Immature natural killer cell (primary cell): ENCODE measurements around the gene HELB. TPM values are rescaled to one million over a fixed set of nuclear protein-coding genes. Genes with fewer than 3 reads are reported as not detected.
"Not testable (repeated sequence)": the region's sequence is repeated elsewhere in the genome, so short reads cannot be mapped to it uniquely, and the experiment has no call there.

ENCODE experiments used
- DNase-seq, 3 donors: peaks; one replicate each; pipeline ENCODE4 v3.0.0; 2022; ENCODE audit warnings: mixed read lengths in 1 of 3
- H3K27ac Mint-ChIP-seq, 6 donors: one replicate each; pipeline ENCODE4 v1.8.0; 2020; ENCODE audit warnings: mixed read lengths in 6 of 6, mild to moderate bottlenecking in 5 of 6, inconsistent platforms in 4 of 6, moderate library complexity in 3 of 6
- H3K27me3 Mint-ChIP-seq, 3 donors: one replicate each; pipeline ENCODE4 v1.8.0; 2020 to 2021; ENCODE audit warnings: low read depth in 3 of 3, mild to moderate bottlenecking in 3 of 3, mixed read lengths in 3 of 3, moderate library complexity in 3 of 3, inconsistent platforms in 1 of 3
- H3K36me3 Mint-ChIP-seq, 3 donors: one replicate each; pipeline ENCODE4 v1.8.0; 2020; ENCODE audit warnings: mixed read lengths in 3 of 3, inconsistent platforms in 2 of 3, mild to moderate bottlenecking in 2 of 3
- H3K4me1 Mint-ChIP-seq, 2 donors: one replicate each; pipeline ENCODE4 v1.8.0; 2020; ENCODE audit warnings: inconsistent platforms in 2 of 2, mild to moderate bottlenecking in 2 of 2, mixed read lengths in 2 of 2, moderate library complexity in 1 of 2
- H3K4me3 Mint-ChIP-seq, 5 donors: one replicate each; pipeline ENCODE4 v1.8.0; 2020; ENCODE audit warnings: mild to moderate bottlenecking in 5 of 5, mixed read lengths in 5 of 5, inconsistent platforms in 3 of 5, moderate library complexity in 3 of 5
- H3K9me3 Mint-ChIP-seq, 6 donors: one replicate each; pipeline ENCODE4 v1.8.0; 2020; ENCODE audit warnings: mild to moderate bottlenecking in 6 of 6, mixed read lengths in 6 of 6, inconsistent platforms in 4 of 6, moderate library complexity in 3 of 6
- polyA plus RNA-seq, 3 donors: library from polyadenylated mRNA; unstranded; fragments of 300-500 nt; fragmentation: Illumina TruSeq; gene quantifications; one replicate each; pipeline ENCODE4 v1.2.3, GENCODE V29; 2021

The HELB gene
- polyA plus RNA-seq, 3 donors from 2014 or later = 8.3 to 13.7 (median 10.5) TPM

- DNase-seq = no peak
- Mint-ChIP-seq H3K27ac (no peak overlapping the region), H3K27me3 (peaks cover 0 to 5% (median 4%) of the 10 kb centered on the region in 3 donors), H3K4me3 (no peak overlapping the region), H3K4me1 (peaks cover 16 to 27% of the 10 kb centered on the region in 2 donors), H3K36me3 (no peaks in the 10 kb centered on the region), H3K9me3 (no peaks in the 10 kb centered on the region)
Measured at GRCh38 chr12:66282244-66282643, 20.0 kb upstream of the HELB start.

- Mint-ChIP-seq H3K4me3 (peak overlapping the region in 2 of 5 donors; percentile 3 to 12), H3K4me1 (peaks cover 53 to 58% of the 10 kb centered on the region in 2 donors), H3K36me3 (no peaks in the 10 kb centered on the region), H3K27me3 (peaks cover 0 to 3% (median 3%) of the 10 kb centered on the region in 3 donors), H3K27ac (peak overlapping the region in 5 of 6 donors; percentile 3 to 65 (median 20)), H3K9me3 (no peaks in the 10 kb centered on the region)
- no peak for DNase-seq
Measured at GRCh38 chr12:66287275-66287674, 15.0 kb upstream of the HELB start.

DNA sequence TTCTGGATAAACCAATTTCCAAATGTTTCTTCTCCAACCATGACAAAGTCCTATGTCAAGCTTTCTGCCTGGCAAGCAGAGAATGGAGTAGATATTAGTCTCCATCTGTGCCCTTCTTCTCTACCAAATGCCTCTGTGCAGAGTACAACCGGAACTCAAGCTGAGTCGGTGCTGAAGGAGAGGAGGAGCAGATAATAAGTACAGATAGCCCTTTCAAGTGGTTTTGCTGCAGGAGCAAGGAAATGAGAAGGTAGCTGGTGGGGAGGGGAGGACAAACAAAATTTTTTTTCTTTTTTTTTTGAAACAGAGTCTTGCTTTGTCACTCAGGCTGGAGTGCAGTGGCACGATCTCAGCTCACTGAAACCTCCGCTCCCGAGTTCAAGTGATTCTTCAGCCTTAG, 14.2 kb upstream of the HELB start:
- peaks cover 53 to 58% of the 10 kb centered on the region in 2 donors for H3K4me1 Mint-ChIP-seq
- H3K4me3 Mint-ChIP-seq = peak overlapping the region; percentile 40 to 77 (median 62)
- peak; percentile 44 to 53 (median 48) for DNase-seq

GRCh38 chr12:66289485-66289884, 12.8 kb upstream of the HELB start:
- peaks cover 53 to 58% of the 10 kb centered on the region in 2 donors for H3K4me1 Mint-ChIP-seq

More for the DNA sequence above, 14.2 kb upstream of the HELB start:
- H3K36me3 Mint-ChIP-seq = no peaks in the 10 kb centered on the region
- H3K9me3 Mint-ChIP-seq = no peaks in the 10 kb centered on the region
- H3K27me3 Mint-ChIP-seq = peaks cover 0 to 3% (median 1%) of the 10 kb centered on the region in 3 donors
- peak overlapping the region in 5 of 6 donors; percentile 2 to 79 (median 58) for H3K27ac Mint-ChIP-seq

DNA sequence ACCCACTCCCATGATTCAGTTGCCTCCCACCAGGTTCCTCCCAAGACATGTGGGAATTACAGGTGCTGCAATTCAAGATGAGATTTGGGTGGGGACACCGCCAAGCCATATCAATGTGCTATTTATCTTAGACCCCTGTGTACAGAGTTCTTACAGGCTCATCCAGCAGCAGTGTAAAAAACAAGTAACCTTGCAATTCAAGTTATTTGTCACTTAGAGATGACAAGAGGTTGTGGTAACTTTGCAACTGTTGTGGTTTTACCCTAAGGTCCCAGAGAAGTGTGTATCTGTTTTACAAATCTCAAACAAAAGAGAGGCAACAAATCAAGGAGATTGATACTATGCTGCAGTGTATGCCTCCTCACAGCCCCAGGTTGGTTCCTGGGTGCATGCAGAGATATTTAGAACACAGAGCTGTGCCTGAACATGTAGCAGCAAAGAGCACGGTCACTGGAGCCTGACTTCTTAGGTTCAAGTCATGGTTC, 11.5 kb upstream of the HELB start:
- Mint-ChIP-seq H3K27me3 (peaks cover 0 to 4% (median 3%) of the 10 kb centered on the region in 3 donors), H3K36me3 (no peaks in the 10 kb centered on the region), H3K27ac (peak overlapping the region in 4 of 6 donors; percentile 37 to 81 (median 53)), H3K4me3 (peak overlapping the region; percentile 34 to 60 (median 55)), H3K9me3 (no peaks in the 10 kb centered on the region), H3K4me1 (peaks cover 53 to 58% of the 10 kb centered on the region in 2 donors)
- DNase-seq = peak in 1 of 3 donors; percentile 19

More at GRCh38 chr12:66289485-66289884, 12.8 kb upstream of the HELB start:
- H3K27me3 Mint-ChIP-seq = peaks cover 0 to 4% (median 3%) of the 10 kb centered on the region in 3 donors
- H3K27ac Mint-ChIP-seq = no peak overlapping the region
- H3K36me3 Mint-ChIP-seq = no peaks in the 10 kb centered on the region
- H3K9me3 Mint-ChIP-seq = no peaks in the 10 kb centered on the region
- H3K4me3 Mint-ChIP-seq = no peak overlapping the region
- no peak for DNase-seq

- no peak overlapping the region for H3K27ac Mint-ChIP-seq
- no peaks in the 10 kb centered on the region for H3K36me3 Mint-ChIP-seq
- H3K4me3 Mint-ChIP-seq = no peak overlapping the region
- H3K27me3 Mint-ChIP-seq = peaks cover 0 to 6% (median 3%) of the 10 kb centered on the region in 3 donors
- DNase-seq = no peak
- H3K9me3 Mint-ChIP-seq = no peaks in the 10 kb centered on the region
- H3K4me1 Mint-ChIP-seq = peaks cover 10 to 14% of the 10 kb centered on the region in 2 donors
Measured at GRCh38 chr12:66296176-66296683, 6.1 kb upstream of the HELB start.

GRCh38 chr12:66297080-66297479, 5.2 kb upstream of the HELB start:
- Mint-ChIP-seq H3K4me3 (no peak overlapping the region), H3K4me1 (peaks cover 11 to 14% of the 10 kb centered on the region in 2 donors), H3K36me3 (no peaks in the 10 kb centered on the region), H3K9me3 (no peaks in the 10 kb centered on the region), H3K27ac (no peak overlapping the region), H3K27me3 (peaks cover 0 to 6% (median 3%) of the 10 kb centered on the region in 3 donors)
- no peak for DNase-seq

DNA sequence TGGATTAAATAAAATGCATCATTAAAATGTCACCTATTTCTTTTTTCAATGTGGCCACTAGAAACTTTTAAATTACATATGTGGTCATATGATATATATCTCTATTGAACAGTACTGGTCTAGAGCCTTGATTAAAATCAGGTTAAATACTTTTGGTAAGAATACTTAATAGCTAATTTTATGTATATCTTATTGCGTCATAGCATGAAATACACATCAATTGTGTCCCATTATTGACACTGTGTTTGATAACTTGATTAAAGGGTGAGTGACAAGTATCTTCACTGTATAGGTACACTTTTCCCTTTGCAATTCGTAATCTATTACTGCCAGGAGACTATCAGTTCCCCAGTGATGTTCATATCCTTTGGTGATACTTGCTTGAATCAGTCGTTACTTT, 4.4 kb upstream of the HELB start:
- peaks cover 4 to 12% (median 7%) of the 10 kb centered on the region in 3 donors for H3K27me3 Mint-ChIP-seq
- H3K4me3 Mint-ChIP-seq = no peak overlapping the region
- H3K36me3 Mint-ChIP-seq = no peaks in the 10 kb centered on the region
- no peaks in the 10 kb centered on the region for H3K9me3 Mint-ChIP-seq
- H3K27ac Mint-ChIP-seq = no peak overlapping the region
- H3K4me1 Mint-ChIP-seq = peaks cover 16 to 21% of the 10 kb centered on the region in 2 donors
- DNase-seq = no peak

GRCh38 chr12:66302827-66303169, 505 bp downstream of the HELB start:
- Mint-ChIP-seq H3K4me3 (peak overlapping the region; percentile 98 to 99 (median 99)), H3K27ac (peak overlapping the region; percentile 95 to 99 (median 98)), H3K36me3 (peaks cover 0 to 9% (median 4%) of the 10 kb centered on the region in 3 donors), H3K4me1 (peaks cover 46 to 65% of the 10 kb centered on the region in 2 donors), H3K27me3 (peaks cover 7 to 11% (median 11%) of the 10 kb centered on the region in 3 donors), H3K9me3 (no peaks in the 10 kb centered on the region)
- DNase-seq = no peak

DNA sequence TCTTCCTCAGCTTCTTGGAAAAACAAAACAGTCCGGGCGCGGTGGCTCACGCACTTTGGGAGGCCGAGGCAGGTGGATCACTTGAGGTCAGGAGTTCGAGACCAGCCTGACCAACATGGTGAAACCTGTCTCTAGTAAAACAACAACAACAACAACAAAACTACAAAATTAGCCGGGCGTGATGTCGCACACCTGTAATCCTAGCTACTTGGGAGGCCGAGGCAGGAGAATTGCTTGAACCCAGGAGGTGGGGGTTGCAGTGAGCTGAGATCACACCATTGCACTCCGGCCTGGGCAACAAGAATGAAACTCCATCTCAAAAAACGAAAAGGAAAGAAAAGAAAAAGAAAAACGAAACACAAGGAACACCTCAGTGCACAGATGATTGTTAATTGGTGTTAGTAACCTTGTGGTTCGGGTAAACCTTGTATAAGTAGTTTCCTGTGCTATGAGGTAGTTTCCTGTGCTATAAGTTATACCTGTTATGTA, 1.1 kb downstream of the HELB start:
- Mint-ChIP-seq H3K36me3 (peaks cover 0 to 14% (median 7%) of the 10 kb centered on the region in 3 donors), H3K4me3 (peak overlapping the region; percentile 98 to 99 (median 99)), H3K27ac (peak overlapping the region; percentile 87 to 99 (median 93)), H3K27me3 (peaks cover 7 to 11% (median 11%) of the 10 kb centered on the region in 3 donors), H3K4me1 (peaks cover 46 to 71% of the 10 kb centered on the region in 2 donors)
- not testable (repeated sequence) for H3K9me3 Mint-ChIP-seq
- DNase-seq = peak; percentile 61 to 63 (median 61)

DNA sequence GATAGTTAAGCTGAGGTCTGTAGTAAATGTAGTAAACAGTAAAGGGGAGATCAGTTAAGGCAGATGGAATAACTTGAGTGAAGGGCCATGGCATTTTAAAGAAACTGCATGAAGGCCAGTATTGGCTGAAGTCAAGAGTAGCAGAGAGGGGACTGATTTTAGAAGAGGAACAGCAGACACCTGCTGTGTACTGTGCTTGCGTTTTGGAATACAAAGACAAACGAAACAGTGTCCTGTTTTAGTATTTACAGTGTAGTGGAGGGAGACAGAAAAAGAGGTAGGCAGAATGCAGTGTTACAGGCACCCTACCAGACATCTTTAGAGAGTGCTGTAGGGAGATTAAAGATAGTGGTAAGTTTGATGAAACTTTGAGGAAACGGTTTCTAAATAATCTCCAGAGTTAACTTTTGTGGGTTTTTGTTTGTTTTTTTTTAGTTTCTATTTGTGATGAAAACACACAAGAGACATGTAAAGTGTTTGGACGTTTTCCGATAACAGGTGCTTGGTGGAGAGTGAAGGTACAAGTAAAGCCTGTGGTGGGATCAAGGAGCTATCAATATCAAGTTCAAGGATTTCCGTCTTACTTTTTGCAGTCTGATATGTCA, 2.1 kb downstream of the HELB start:
- H3K4me1 Mint-ChIP-seq = peaks cover 51 to 77% of the 10 kb centered on the region in 2 donors
- H3K27ac Mint-ChIP-seq = peak overlapping the region; percentile 87 to 99 (median 93)
- peak overlapping the region; percentile 98 to 99 (median 99) for H3K4me3 Mint-ChIP-seq
- DNase-seq = no peak
- peaks cover 4 to 19% (median 7%) of the 10 kb centered on the region in 3 donors for H3K36me3 Mint-ChIP-seq
- peaks cover 7 to 11% (median 11%) of the 10 kb centered on the region in 3 donors for H3K27me3 Mint-ChIP-seq
- no peaks in the 10 kb centered on the region for H3K9me3 Mint-ChIP-seq

DNA sequence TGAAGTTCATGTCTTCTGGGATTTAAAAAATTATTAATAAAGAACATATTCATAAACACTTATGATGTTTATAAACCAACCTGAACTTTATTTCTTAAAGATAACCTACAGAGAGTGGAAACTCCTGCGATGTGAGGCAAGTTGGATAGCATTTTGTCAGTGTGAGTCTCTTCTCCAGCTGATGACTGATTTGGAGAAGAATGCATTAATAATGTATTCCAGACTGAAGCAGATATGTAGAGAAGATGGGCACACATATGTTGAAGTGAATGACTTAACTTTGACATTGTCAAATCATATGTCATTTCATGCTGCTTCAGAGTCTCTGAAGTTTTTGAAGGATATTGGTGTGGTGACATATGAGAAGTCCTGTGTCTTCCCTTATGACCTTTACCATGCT, 7.3 kb downstream of the HELB start:
- DNase-seq = no peak
- peaks cover 0 to 2% (median 0%) of the 10 kb centered on the region in 3 donors for H3K27me3 Mint-ChIP-seq
- H3K9me3 Mint-ChIP-seq = no peaks in the 10 kb centered on the region
- H3K36me3 Mint-ChIP-seq = peaks cover 22 to 48% (median 22%) of the 10 kb centered on the region in 3 donors
- no peak overlapping the region for H3K27ac Mint-ChIP-seq
- H3K4me1 Mint-ChIP-seq = peaks cover 67 to 86% of the 10 kb centered on the region in 2 donors
- H3K4me3 Mint-ChIP-seq = no peak overlapping the region

GRCh38 chr12:66312189-66312588, 9.9 kb downstream of the HELB start:
- H3K4me3 Mint-ChIP-seq = peak overlapping the region in 4 of 5 donors; percentile 3 to 9 (median 6)
- H3K27ac Mint-ChIP-seq = peak overlapping the region in 2 of 6 donors; percentile 6 to 19
- H3K4me1 Mint-ChIP-seq = peaks cover 59 to 79% of the 10 kb centered on the region in 2 donors
- H3K27me3 Mint-ChIP-seq = peaks cover 0 to 2% (median 0%) of the 10 kb centered on the region in 3 donors
- peaks cover 19 to 43% (median 22%) of the 10 kb centered on the region in 3 donors for H3K36me3 Mint-ChIP-seq
- H3K9me3 Mint-ChIP-seq = no peaks in the 10 kb centered on the region
- no peak for DNase-seq

DNA sequence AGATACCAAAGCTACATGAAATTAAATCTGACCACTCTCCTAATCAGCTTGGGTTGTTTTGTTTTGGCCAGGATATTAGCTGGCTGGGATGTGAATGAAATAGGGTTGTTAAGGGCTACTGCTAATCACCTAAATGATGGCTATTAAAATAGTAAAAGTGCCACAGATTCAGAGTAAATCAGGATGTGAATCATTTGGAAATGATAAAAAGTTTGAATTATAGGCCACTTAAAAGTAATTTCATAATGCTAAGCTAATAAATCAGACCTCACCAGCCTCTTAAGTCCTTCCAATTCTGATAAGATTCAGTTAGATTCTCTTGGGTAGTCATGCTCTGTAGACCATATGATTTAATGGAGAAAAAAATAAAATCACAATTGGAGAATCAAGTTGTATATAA, 12.0 kb downstream of the HELB start:
- Mint-ChIP-seq H3K9me3 (no peaks in the 10 kb centered on the region), H3K27ac (peak overlapping the region in 3 of 6 donors; percentile 3 to 32 (median 11)), H3K36me3 (peaks cover 15 to 32% (median 19%) of the 10 kb centered on the region in 3 donors), H3K4me1 (peaks cover 58 to 83% of the 10 kb centered on the region in 2 donors), H3K27me3 (peaks cover 0 to 2% (median 0%) of the 10 kb centered on the region in 3 donors), H3K4me3 (peak overlapping the region in 1 of 5 donors; percentile 8)
- no peak for DNase-seq
